K562 (cell line): ENCODE data around the gene SHISA3.

Experiments used
- CBX2 ChIP-seq: fragments of 200-600 bp; sonication (generic); IDR thresholded peaks from one replicate; pipeline ENCODE4 v1.6.1; 2012; ENCODE audit warnings: mild to moderate bottlenecking, low read length, inconsistent platforms; ENCODE audit not compliant: insufficient read depth, poor library complexity, severe bottlenecking
- FOXK2 ChIP-seq, 2 experiments: fragments of 450-650 bp; IDR thresholded peaks in 1 of 2; conservative IDR thresholded peaks in 1 of 2; 2 replicates each; pipeline ENCODE4 v1.6.1; 2016; ENCODE audit warnings: low read depth in 2 of 2, mild to moderate bottlenecking in 1 of 2
- MTA1 ChIP-seq: fragments of 450-650 bp; IDR thresholded peaks from 2 replicates; pipeline ENCODE4 v1.6.1; 2017; ENCODE audit warnings: borderline replicate concordance
- NONO ChIP-seq, 2 experiments: fragments of 200-400 bp in 1 of 2; fragments of 450-650 bp in 1 of 2; formaldehyde crosslinking in 1 of 2; IDR thresholded peaks; 2 replicates each; pipeline ENCODE4 v1.6.1; 2017; ENCODE audit warnings: low read depth in 2 of 2, mild to moderate bottlenecking in 2 of 2, moderate library complexity in 2 of 2, low read length in 1 of 2
- RNF2 ChIP-seq: sonication (generic); IDR thresholded peaks from 2 replicates; pipeline ENCODE4 v1.6.1; 2016
- SREBF2 ChIP-seq: sonication (generic); formaldehyde crosslinking; IDR thresholded peaks from 2 replicates; pipeline ENCODE4 v1.4.0; 2020; ENCODE audit warnings: mild to moderate bottlenecking, missing genetic modification reagents
- ZKSCAN1 ChIP-seq: fragments of 150-350 bp; IDR thresholded peaks from 2 replicates; pipeline ENCODE4 v1.6.1; 2016; ENCODE audit warnings: low read depth, low read length
- ZNF143 ChIP-seq: sonication (generic); formaldehyde crosslinking; IDR thresholded peaks from 2 replicates; pipeline ENCODE4 v1.9.0; 2022; ENCODE audit warnings: mild to moderate bottlenecking, missing genetic modification reagents
- ZNF668 ChIP-seq: fragments of 250-450 bp; sonication (Bioruptor Pico); IDR thresholded peaks from 2 replicates; pipeline ENCODE4 v1.8.0; 2022; ENCODE audit warnings: mild to moderate bottlenecking, inconsistent platforms

DNA sequence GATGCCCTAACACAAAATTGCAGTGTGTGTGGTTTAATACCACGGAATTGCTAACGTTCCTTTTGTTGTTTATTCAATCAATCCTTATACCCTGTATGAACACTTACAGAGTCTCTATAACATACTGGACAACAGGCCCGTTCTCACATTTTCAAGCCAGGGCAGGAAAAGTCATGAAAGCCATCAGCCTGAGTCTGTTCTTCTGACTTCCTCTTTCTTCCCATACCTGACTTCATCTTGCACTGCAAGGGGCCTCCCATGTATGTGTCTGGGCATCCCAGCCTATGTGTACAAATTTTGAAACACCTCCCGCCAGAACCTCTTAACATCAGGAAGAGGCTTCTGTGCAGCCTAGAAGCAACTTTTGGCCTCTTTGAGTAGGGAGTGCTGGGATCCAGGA lies 4.9 kb upstream of the SHISA3 start:
- TF ChIP-seq ZNF668 (CRISPR knock-in tag) (no peak), NONO (IDR thresholded peaks at IDR 0.05; ENCODE audit: low read depth in 2 of 2, low read length in 1 of 2) (no peak), FOXK2 (conservative IDR thresholded peaks at IDR 0.05 in 1 of 2, IDR thresholded peaks at IDR 0.05 in 1 of 2; ENCODE audit: low read depth in 2 of 2) (no peak), MTA1 (no peak), ZNF143 (CRISPR knock-in tag) (no peak), ZKSCAN1 (no peak), SREBF2 (no peak), CBX2 (no peak), RNF2 (no peak)
